ENCODE data around the gene IGSF23.

DNA sequence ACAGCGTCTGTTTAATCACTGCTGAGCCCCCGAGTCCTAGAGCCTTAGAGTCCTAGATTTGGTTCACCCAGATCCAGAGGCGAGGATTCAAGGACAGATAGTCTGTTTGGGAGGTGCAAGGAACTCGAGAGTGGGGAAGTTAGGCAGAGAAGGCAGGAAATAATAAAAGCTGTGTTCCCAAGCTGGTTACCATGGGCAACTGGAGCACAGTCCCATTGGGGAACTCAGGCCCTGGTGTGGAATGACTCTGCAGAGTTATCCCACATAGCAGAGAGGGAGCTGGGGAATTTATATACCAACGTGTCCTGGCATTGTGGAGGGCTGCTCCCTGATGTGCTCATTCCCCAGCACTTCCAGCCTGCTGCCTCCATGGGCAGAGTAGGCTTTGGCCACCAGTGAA, 9.7 kb downstream of the IGSF23 start:
- TF ChIP-seq EGR1 (IDR thresholded peaks at IDR 0.05; ENCODE audit: low read depth in 2 of 2) (no peak), TAF1 (conservative IDR thresholded peaks at IDR 0.05) (no peak), RAD21 (IDR thresholded peaks at IDR 0.05) (no peak), JUND (IDR thresholded peaks at IDR 0.05) (no peak), FOXA1 (IDR thresholded peaks at IDR 0.05) (no peak), SP1 (IDR thresholded peaks at IDR 0.05) (no peak), HNF4G (IDR thresholded peaks at IDR 0.05) (no peak), RXRA (IDR thresholded peaks at IDR 0.05) (no peak), GABPA (IDR thresholded peaks at IDR 0.05 in 1 of 2, conservative IDR thresholded peaks at IDR 0.05 in 1 of 2) (no peak)
- TF ChIP-seq, protein P1, sequence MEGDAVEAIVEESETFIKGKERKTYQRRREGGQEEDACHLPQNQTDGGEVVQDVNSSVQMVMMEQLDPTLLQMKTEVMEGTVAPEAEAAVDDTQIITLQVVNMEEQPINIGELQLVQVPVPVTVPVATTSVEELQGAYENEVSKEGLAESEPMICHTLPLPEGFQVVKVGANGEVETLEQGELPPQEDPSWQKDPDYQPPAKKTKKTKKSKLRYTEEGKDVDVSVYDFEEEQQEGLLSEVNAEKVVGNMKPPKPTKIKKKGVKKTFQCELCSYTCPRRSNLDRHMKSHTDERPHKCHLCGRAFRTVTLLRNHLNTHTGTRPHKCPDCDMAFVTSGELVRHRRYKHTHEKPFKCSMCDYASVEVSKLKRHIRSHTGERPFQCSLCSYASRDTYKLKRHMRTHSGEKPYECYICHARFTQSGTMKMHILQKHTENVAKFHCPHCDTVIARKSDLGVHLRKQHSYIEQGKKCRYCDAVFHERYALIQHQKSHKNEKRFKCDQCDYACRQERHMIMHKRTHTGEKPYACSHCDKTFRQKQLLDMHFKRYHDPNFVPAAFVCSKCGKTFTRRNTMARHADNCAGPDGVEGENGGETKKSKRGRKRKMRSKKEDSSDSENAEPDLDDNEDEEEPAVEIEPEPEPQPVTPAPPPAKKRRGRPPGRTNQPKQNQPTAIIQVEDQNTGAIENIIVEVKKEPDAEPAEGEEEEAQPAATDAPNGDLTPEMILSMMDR (IDR thresholded peaks at IDR 0.05; ENCODE audit: low read depth, low read length, missing input control) = no peak
- TF ChIP-seq, protein P2, sequence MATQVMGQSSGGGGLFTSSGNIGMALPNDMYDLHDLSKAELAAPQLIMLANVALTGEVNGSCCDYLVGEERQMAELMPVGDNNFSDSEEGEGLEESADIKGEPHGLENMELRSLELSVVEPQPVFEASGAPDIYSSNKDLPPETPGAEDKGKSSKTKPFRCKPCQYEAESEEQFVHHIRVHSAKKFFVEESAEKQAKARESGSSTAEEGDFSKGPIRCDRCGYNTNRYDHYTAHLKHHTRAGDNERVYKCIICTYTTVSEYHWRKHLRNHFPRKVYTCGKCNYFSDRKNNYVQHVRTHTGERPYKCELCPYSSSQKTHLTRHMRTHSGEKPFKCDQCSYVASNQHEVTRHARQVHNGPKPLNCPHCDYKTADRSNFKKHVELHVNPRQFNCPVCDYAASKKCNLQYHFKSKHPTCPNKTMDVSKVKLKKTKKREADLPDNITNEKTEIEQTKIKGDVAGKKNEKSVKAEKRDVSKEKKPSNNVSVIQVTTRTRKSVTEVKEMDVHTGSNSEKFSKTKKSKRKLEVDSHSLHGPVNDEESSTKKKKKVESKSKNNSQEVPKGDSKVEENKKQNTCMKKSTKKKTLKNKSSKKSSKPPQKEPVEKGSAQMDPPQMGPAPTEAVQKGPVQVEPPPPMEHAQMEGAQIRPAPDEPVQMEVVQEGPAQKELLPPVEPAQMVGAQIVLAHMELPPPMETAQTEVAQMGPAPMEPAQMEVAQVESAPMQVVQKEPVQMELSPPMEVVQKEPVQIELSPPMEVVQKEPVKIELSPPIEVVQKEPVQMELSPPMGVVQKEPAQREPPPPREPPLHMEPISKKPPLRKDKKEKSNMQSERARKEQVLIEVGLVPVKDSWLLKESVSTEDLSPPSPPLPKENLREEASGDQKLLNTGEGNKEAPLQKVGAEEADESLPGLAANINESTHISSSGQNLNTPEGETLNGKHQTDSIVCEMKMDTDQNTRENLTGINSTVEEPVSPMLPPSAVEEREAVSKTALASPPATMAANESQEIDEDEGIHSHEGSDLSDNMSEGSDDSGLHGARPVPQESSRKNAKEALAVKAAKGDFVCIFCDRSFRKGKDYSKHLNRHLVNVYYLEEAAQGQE (IDR thresholded peaks at IDR 0.05) = no peak
- TF ChIP-seq, protein P3, sequence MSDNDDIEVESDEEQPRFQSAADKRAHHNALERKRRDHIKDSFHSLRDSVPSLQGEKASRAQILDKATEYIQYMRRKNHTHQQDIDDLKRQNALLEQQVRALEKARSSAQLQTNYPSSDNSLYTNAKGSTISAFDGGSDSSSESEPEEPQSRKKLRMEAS (IDR thresholded peaks at IDR 0.05) = no peak
- TF ChIP-seq, protein P4, sequence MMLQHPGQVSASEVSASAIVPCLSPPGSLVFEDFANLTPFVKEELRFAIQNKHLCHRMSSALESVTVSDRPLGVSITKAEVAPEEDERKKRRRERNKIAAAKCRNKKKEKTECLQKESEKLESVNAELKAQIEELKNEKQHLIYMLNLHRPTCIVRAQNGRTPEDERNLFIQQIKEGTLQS (IDR thresholded peaks at IDR 0.05) = no peak
- TF ChIP-seq, protein P5, sequence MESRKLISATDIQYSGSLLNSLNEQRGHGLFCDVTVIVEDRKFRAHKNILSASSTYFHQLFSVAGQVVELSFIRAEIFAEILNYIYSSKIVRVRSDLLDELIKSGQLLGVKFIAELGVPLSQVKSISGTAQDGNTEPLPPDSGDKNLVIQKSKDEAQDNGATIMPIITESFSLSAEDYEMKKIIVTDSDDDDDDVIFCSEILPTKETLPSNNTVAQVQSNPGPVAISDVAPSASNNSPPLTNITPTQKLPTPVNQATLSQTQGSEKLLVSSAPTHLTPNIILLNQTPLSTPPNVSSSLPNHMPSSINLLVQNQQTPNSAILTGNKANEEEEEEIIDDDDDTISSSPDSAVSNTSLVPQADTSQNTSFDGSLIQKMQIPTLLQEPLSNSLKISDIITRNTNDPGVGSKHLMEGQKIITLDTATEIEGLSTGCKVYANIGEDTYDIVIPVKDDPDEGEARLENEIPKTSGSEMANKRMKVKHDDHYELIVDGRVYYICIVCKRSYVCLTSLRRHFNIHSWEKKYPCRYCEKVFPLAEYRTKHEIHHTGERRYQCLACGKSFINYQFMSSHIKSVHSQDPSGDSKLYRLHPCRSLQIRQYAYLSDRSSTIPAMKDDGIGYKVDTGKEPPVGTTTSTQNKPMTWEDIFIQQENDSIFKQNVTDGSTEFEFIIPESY (IDR thresholded peaks at IDR 0.05) = no peak

Measured in liver (tissue), 3 donors.